Measurements from ENCODE around the gene RIN3. TPM values are rescaled to one million over a fixed set of nuclear protein-coding genes. Genes with fewer than 3 reads are reported as not detected.

Gene RIN3
- total RNA-seq, 1 donor from 2014 or later: 33.7 TPM

DNA sequence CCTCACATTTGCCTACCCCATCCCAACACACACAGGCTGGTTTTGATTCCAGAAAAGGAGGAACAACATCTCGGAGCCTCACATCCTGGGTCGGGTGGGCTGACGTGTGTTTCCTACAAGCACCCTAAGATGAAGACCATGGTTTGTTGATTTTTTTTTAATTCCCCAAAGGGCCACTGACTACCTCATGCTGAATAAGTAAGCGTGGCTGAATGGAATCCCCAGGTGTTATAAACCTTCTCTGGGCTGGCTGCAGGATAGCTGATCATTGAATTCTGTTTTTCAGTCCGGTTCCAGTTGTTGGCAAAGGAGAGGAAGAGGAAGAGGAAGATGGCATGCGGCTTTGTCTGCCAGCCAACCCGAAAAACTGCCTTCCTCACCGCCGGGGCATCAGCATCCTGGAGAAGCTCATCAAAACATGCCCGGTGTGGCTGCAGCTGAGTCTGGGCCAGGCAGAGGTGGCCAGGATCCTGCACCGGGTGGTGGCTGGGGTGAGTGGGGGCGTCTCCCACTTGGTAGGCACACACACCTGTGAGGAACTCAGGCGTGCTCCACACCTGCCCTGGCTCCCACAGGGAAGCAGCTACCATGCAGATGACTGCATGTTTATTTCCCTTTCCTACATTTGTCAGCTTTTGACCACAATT lies 42.0 kb downstream of the RIN3 start:
- DNase-seq (ENCODE audit: low spot score): no peak

GRCh38 chr14:92556255-92556741 lies 42.7 kb downstream of the RIN3 start:
- no peak for DNase-seq (ENCODE audit: low spot score)

GRCh38 chr14:92556863-92557543 lies 43.4 kb downstream of the RIN3 start:
- DNase-seq (ENCODE audit: low spot score): no peak

- DNase-seq (ENCODE audit: low spot score): no peak
Observed at GRCh38 chr14:92557544-92557912, 43.9 kb downstream of the RIN3 start.

DNA sequence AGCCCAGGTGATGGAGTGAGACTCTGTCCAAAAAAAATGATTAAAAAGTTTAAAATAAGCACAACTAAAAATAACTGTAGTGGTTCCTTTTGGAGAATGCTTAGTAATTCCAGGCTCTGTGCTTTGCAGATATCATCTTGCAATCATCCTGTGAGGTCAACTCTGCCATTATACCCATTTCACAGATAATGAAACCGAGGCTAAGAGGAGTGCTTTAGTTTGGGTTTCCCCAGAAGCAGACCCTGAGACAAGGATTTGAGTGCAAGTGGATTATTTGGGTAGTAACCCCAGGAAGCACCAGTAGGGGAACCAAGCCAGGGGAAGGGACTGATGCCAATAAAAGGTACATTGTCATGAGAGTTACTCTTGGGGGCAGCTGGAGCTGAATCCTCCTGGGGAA lies 44.7 kb downstream of the RIN3 start:
- DNase-seq (ENCODE audit: low spot score): no peak

DNA sequence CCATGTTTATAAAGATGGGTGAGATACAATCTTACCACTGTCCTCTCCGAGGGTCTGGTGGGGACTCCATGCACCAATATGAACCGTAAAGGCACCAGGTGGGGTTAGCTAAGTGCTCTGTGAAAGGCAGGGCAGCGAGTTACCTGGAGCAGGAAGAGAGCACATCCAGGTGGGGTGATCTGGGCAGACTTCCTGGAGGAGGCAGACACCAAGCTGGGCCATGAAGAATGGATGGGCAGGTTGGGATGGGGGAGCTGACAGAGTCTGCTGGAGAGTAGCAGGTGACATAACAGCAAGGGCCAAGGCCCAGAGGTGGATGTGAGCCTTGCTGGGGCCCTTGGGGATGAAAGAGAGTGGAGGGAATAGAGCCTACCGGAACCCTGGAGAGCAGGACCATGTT lies 45.9 kb downstream of the RIN3 start:
- DNase-seq (ENCODE audit: low spot score): no peak

DNA sequence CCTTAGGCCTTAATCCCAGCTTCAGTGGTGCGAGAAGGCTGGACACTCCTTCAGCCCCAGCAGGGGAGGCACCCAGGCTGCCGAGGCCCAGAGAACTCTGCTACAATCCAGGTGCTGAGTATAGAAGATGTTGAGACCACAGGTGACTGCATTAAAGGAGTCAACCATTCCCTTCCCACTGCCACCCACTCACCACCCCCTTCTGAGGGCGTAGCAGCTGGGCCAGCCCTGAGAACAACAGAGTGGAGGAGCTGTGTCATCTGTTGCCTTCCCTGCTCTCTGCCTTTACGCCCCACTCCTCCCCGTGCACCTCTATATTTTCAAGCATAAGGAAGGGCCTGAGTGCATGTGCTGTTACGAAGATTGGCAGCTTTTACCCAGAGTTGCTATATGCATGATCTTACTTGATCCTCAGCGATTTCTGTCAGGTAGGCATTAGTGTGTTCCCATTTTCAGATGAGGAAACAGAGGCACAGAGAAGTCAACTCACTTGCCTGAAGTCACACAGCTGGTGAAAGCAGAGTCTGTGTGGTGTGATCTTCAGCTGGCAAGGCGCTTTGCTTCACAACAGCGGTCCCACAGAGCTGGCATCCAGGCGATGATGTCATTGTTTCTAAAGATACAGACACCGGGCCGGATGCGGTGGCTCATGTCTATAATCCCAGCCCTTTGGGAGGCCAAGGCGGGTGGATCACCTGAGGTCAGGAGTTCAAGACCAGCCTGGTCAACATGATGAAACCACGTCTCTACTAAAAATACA lies 46.7 kb downstream of the RIN3 start:
- DNase-seq (ENCODE audit: low spot score): no peak

- DNase-seq (ENCODE audit: low spot score): no peak
Observed at GRCh38 chr14:92561906-92562479, 48.4 kb downstream of the RIN3 start.

- DNase-seq (ENCODE audit: low spot score): no peak
Observed at GRCh38 chr14:92563359-92563758, 49.8 kb downstream of the RIN3 start.

- no peak for DNase-seq (ENCODE audit: low spot score)
Observed at GRCh38 chr14:92563765-92564285, 50.2 kb downstream of the RIN3 start.

GRCh38 chr14:92564344-92565039 lies 50.9 kb downstream of the RIN3 start:
- DNase-seq (ENCODE audit: low spot score): no peak

DNA sequence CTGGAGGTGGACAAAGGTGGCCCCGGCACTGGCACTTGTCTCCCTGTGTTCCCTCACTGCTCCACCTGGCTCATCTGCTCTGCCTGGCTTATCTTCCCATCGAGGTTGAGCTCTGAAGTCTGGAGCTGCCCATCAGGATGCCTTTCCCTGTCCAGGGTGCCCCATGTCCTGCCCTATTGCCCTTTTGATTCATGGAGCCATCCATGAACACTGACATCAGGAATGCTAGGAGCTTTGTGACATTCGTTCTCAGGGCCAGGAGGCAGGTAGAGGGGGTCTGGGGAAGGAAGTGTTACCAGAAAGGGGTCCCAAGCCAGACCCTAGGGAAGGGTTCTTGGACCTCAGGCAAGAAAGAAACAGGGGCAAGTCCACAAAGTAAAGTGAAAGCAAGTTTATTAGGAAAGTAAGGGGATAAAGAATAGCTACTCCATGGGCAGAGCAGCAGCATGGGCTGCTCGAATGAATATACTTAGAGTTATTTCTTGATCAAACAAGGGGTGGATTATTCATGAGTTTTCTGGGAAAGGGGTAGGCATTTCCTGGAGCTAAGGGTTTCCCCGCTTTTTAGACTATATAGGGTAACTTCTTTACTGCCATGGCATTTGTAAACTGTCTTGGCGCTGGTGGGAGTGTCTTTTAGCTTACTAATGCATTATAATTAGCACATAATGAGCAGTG lies 51.6 kb downstream of the RIN3 start:
- no peak for DNase-seq (ENCODE audit: low spot score)

GRCh38 chr14:92565718-92566115 lies 52.1 kb downstream of the RIN3 start:
- no peak for DNase-seq (ENCODE audit: low spot score)

DNA sequence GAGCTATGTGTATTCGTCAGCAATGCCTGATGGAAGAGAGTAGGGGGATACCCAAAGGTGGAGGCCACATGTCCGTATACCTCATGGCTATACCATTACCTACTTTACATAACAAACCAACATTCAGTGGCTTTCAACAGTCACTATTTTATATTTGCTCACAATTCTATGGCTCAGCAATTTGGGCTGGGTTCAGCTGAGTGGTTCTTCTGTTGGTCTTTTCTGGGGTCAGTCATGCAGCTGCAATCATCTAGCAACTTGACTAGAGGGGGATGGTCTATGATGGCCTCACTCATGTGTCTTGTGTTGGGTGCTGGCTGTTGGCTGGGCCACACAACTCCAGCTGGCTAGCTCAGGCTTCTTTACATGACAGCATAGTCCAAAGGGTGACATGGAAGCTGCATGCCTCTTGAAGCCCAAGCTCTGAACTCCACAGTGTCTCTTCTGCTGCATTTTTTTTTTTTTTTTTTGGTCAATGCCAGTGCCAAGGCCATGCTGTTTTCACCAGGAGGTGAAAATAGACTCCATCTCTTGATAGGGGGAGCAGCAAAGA lies 53.7 kb downstream of the RIN3 start:
- DNase-seq (ENCODE audit: low spot score): no peak

DNA sequence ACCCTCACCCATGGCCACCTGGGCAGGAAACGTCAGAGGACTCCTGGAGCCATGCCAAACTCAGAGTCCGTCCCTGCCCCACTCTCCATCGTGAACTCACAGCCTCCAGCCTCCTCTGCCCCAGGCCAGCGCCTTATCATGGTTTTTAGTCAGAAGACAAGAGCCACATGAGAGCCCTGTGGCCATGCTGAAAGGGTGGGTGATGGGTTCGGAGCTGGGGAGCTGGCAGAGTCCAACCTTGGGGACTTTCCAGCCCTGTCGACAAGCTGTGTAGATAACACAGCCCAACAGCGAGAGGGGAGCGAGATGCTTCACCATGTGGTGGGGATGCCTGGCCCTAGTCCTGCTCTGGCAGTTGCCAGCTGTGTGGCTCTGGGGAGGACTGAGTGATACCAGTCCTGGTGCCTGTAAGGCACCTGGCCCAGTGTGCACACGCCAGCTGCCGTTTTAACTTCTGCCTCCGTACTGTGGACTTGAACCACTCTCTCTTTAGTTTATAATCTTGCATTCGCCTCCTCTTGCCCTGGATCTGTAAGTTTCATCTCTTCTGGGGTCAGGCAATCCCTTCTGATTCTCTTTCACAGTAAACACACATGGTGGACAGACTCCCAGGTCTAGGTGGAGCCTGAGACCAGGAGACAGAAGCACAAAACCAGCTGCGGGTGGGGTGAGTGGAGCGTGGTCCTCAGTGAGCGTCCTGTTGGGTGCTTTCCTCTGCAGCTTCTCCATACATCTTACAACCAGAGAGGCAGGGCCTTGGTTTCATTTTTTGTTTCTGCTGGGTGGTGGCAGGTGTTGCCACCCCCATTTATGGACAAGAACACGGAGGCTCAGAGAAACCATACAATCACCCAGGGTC lies 55.3 kb downstream of the RIN3 start:
- no peak for DNase-seq (ENCODE audit: low spot score)

DNA sequence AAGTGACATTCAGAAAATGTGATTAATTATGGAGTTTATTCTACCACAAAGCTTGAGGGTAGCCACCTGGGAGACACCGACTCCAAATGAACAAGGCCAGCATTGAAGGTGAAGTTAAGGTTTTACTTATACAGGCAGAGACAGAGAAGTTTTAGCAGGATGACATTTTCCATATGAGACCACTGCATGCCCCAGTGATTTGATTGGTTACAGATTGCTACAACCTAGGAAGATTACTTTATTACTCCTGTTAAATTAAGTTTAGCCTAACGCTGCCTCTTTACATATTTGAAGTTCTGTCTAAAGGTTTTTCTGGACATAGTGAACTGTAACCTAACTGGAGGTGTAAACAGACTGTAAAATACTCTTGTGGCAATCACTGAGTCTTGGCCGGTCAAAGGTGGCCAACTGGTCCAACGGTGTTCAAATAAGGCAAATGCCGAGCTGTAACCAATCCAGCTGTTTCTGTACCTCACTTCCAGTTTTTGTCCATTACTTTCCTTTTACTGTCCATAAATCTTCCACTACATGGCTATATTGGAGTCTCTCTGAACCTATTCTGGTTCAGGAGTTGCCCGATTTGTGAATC lies 57.2 kb downstream of the RIN3 start:
- no peak for DNase-seq (ENCODE audit: low spot score)

DNA sequence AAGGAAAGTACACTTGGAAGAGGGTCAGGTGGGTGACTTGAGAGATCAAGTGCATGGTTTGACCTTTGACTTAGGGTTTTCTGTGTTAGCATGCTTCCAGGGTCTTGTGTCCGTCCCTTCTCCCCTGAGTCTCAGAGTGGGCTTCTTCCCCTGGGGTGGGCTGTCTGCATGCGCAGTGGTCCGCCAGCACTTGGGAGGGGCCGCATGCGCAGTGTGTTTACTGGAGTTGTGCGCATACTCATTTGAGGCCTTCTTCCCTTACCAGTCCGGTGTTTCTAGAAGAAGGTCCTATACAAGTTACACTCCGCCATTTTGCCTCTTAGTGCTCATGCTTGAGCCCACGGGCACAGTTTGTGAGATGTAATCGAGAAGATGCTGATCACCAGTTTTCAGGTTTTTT lies 58.5 kb downstream of the RIN3 start:
- no peak for DNase-seq (ENCODE audit: low spot score)

GRCh38 chr14:92573761-92574498 lies 60.3 kb downstream of the RIN3 start:
- DNase-seq (ENCODE audit: low spot score): no peak
